Subcutaneous preadipocyte (primary cell): ENCODE data around the gene MAP7D1. TPM values are rescaled to one million over a fixed set of nuclear protein-coding genes. Genes with fewer than 3 reads are reported as not detected.

Experiments used
- small RNA-seq: library from RNA; depleted of rRNA; stranded (forward); fragments of <200 nt; gene quantifications from one replicate; pipeline ENCODE3, GENCODE V24; 2012
- total RNA-seq: library from RNA; depleted of rRNA; stranded (reverse); fragments of >200 nt; gene quantifications from 2 replicates; pipeline ENCODE4 v1.2.3, GENCODE V29; 2012

The MAP7D1 gene
- 99.9 and 136 TPM in 2 replicates for total RNA-seq

GRCh38 chr1:36155408-36156328, at the start of gene MAP7D1:
TSS of gene MAP7D1 (plus strand) at chr1:36156160. CDS start at chr1:36156418, 258 bp downstream.

GRCh38 chr1:36125129-36125991, 30.6 kb upstream of the MAP7D1 start, which contains the start of gene COL8A2:
TSS of gene COL8A2 (minus strand) at chr1:36125222. CDS start at chr1:36100242, 24,980 bp downstream.

GRCh38 chr1:36149237-36149972, 6.6 kb upstream of the MAP7D1 start, which contains the start of gene TRAPPC3:
TSS of gene TRAPPC3 (minus strand) at chr1:36149486. CDS start at chr1:36149378, 108 bp downstream.

GRCh38 chr1:36223996-36224536, 68.1 kb downstream of the MAP7D1 start, which contains the start of gene THRAP3:
TSS of gene THRAP3 (plus strand) at chr1:36224443. CDS start at chr1:36282564, 58,121 bp downstream.

Small RNA genes lying within 50 kb of the gene (small RNA-seq; reads per million reads assigned to genes)
- not detected for gene RN7SL131P

Other genes starting within 250 kb of the MAP7D1 start
- gene AGO3, start 225.1 kb upstream of the MAP7D1 start, total RNA-seq, result 11.4 and 14.3 TPM in 2 replicates
- gene TEKT2, start 72.1 kb upstream of the MAP7D1 start, total RNA-seq, result not detected in 2 replicates
- gene ADPRS, start 67.3 kb upstream of the MAP7D1 start, total RNA-seq, result 15.1 and 20.3 TPM in 2 replicates
- 2.3 and 3.7 TPM in 2 replicates for gene COL8A2, start 30.9 kb upstream of the MAP7D1 start, total RNA-seq
- gene TRAPPC3, start 6.7 kb upstream of the MAP7D1 start, total RNA-seq, result 58.1 and 62.6 TPM in 2 replicates
- gene THRAP3, start 68.3 kb downstream of the MAP7D1 start, total RNA-seq, result 102 and 134 TPM in 2 replicates
- gene SH3D21, start 150.2 kb downstream of the MAP7D1 start, total RNA-seq, result 1.5 and 2.7 TPM in 2 replicates
- 169 and 186 TPM in 2 replicates for gene EVA1B, start 167.5 kb downstream of the MAP7D1 start, total RNA-seq
- gene STK40, start 229.8 kb downstream of the MAP7D1 start, total RNA-seq, result 9.2 and 10.4 TPM in 2 replicates
- 8.4 and 9.2 TPM in 2 replicates for gene LSM10, start 241.7 kb downstream of the MAP7D1 start, total RNA-seq